GM12864 (cell line): Measurements from ENCODE around the gene GPANK1.
A peak's percentile ranks its signal among the peaks of the same experiment; 100 is the strongest.

Experiments
- DNase-seq: peaks from one replicate; pipeline ENCODE4 v3.0.0-alpha.2; 2011; ENCODE audit warnings: low read depth
- H3K4me3 ChIP-seq: 2 replicates; pipeline ENCODE4 v1.5.1; 2011; ENCODE audit warnings: mild to moderate bottlenecking, low read depth, low read length, control low read depth
- CTCF ChIP-seq: IDR thresholded peaks from 2 replicates; pipeline ENCODE4 v1.5.1; 2011; ENCODE audit warnings: low read depth, mild to moderate bottlenecking, moderate library complexity, low read length, control low read depth, inconsistent platforms; ENCODE audit errors: missing control alignments

GPANK1 gene

GRCh38 chr6:31686483-31686882, 21.7 kb upstream of the GPANK1 start:
- no peak for TF ChIP-seq CTCF

GRCh38 chr6:31683591-31683990, 18.8 kb upstream of the GPANK1 start:
- no peak for TF ChIP-seq CTCF
- no peak for DNase-seq
- no peak overlapping the region for H3K4me3 ChIP-seq

More at GRCh38 chr6:31686483-31686882, 21.7 kb upstream of the GPANK1 start:
- H3K4me3 ChIP-seq, result no peak overlapping the region
- no peak for DNase-seq

GRCh38 chr6:31681135-31681671, 16.4 kb upstream of the GPANK1 start:
- peak; percentile 15 for TF ChIP-seq CTCF
- peak overlapping the region; percentile 44 for H3K4me3 ChIP-seq
- no peak for DNase-seq

GRCh38 chr6:31680226-31681134, 15.7 kb upstream of the GPANK1 start, which contains the start of gene LY6G5C:
Gene LY6G5C (minus strand): TSS chr6:31681067. CDS start chr6:31680373, 694 bp downstream.
- TF ChIP-seq CTCF, result peak; percentile 77
- H3K4me3 ChIP-seq, result peak within 1 kb of the TSS; percentile 44
- peak; percentile 61 for DNase-seq

- no peak overlapping the region for H3K4me3 ChIP-seq
- DNase-seq, result no peak
- no peak for TF ChIP-seq CTCF
Measured at GRCh38 chr6:31677955-31678354, 13.2 kb upstream of the GPANK1 start.

- DNase-seq, result no peak
- no peak overlapping the region for H3K4me3 ChIP-seq
- TF ChIP-seq CTCF, result no peak
Measured at GRCh38 chr6:31676904-31677303, 12.1 kb upstream of the GPANK1 start.
